Superior temporal gyrus (tissue), 1 donor: ENCODE data around the gene FAM110C.
"Not testable (repeated sequence)": the region's sequence is repeated elsewhere in the genome, so short reads cannot be mapped to it uniquely, and the experiment has no call there.

Experiments used
- DNase-seq: peaks from one replicate; pipeline ENCODE4 v3.0.0-alpha.2; 2016; ENCODE audit errors: extremely low spot score

FAM110C gene

GRCh38 chr2:46471-47345 is at the start of gene FAM110C:
Gene FAM110C (minus strand): TSS chr2:46505. CDS start chr2:46385, 120 bp downstream.
- DNase-seq: peak; percentile 63

- no peak for DNase-seq
These were observed 46.0 kb upstream of the FAM110C start for GRCh38 chr2:92326-92725.

GRCh38 chr2:90645-91312 is 44.5 kb upstream of the FAM110C start:
- no peak for DNase-seq

GRCh38 chr2:85761-86160 is 39.5 kb upstream of the FAM110C start:
- no peak for DNase-seq

- DNase-seq: no peak
These were observed 37.8 kb upstream of the FAM110C start for GRCh38 chr2:84121-84520.

- no peak for DNase-seq
These were observed 34.8 kb upstream of the FAM110C start for GRCh38 chr2:80971-81736.

- no peak for DNase-seq
These were observed 34.1 kb upstream of the FAM110C start for GRCh38 chr2:80378-80777.

GRCh38 chr2:71309-72035 is 25.2 kb upstream of the FAM110C start:
- DNase-seq: no peak

- DNase-seq: no peak
These were observed 23.4 kb upstream of the FAM110C start for GRCh38 chr2:69366-70344.

GRCh38 chr2:68637-69036 is 22.3 kb upstream of the FAM110C start:
- not testable (repeated sequence) for DNase-seq

GRCh38 chr2:66853-67252 is 20.5 kb upstream of the FAM110C start:
- no peak for DNase-seq

GRCh38 chr2:65121-65520 is 18.8 kb upstream of the FAM110C start:
- DNase-seq: no peak

GRCh38 chr2:55587-56448 is 9.5 kb upstream of the FAM110C start:
- DNase-seq: no peak

GRCh38 chr2:51613-52012 is 5.3 kb upstream of the FAM110C start:
- DNase-seq: peak; percentile 36

GRCh38 chr2:47737-48136 is 1.4 kb upstream of the FAM110C start:
- no peak for DNase-seq

GRCh38 chr2:47346-47725 is 1.0 kb upstream of the FAM110C start:
- no peak for DNase-seq

GRCh38 chr2:46131-46470 is 204 bp downstream of the FAM110C start:
- no peak for DNase-seq

- no peak for DNase-seq
These were observed 769 bp downstream of the FAM110C start for GRCh38 chr2:45342-46130.
